Activated CD8-positive, alpha-beta memory T cell treated with anti-CD3 and anti-CD28 coated beads, Interleukin-2, amount 50 U/mL, for 4 hours (primary cell): ENCODE data around the gene PRRX2.
A peak's percentile ranks its signal among the peaks of the same experiment; 100 is the strongest.

Experiments used
- DNase-seq: peaks from one replicate; pipeline ENCODE4 v3.0.0-alpha.2; 2020

Gene PRRX2

DNA sequence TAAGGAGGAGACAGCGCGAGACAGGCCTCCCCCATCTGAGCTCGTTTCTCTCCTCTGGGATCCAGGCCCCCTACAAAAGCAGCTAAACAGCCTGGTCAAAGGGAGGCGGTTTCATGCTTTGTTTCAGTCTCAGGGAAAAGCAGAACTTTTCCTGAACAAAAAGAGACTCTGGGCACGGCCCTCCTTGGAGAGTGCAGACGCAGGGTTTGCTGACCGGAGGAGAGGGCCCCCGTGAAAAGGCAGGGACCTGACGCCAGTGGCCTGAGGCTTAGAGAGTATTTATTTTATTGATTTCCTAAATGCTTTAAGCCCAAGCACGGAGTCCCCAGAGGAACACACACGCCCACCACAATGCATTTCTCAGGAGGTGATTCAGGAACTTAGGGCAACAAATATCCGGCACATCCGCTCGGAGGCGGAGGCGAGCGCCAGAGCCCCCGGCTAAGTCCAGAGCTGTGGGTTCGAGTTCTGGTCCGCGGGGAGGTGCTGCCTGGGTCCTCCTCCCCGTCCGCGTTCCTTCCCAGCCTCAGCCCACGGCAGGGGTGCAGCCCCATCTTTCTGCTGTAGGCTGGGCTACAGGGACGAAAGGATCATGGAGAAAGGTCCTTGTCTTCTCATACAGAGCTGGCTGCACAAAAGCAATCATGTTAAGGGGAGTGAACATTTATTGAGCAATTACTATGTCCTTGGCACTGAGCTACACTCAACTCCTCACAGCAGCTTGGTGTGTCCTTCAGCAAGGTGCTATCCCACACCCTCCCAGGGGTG is 47.4 kb downstream of the PRRX2 start:
- no peak for DNase-seq

DNA sequence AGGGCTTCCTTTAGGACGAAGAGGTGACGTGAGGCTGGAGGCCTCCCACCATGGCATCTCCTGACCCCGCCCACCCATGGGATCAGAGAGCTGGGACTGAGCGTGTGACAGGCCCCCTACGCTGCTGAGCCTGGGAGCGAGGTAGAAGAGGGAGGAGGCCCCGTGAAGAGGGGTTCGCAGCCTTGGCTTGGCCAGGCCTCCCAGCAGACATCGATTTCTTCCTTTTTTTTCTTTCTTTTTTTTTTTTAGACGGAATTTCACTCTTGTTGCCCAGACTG is 47.9 kb downstream of the PRRX2 start:
- DNase-seq: no peak

DNA sequence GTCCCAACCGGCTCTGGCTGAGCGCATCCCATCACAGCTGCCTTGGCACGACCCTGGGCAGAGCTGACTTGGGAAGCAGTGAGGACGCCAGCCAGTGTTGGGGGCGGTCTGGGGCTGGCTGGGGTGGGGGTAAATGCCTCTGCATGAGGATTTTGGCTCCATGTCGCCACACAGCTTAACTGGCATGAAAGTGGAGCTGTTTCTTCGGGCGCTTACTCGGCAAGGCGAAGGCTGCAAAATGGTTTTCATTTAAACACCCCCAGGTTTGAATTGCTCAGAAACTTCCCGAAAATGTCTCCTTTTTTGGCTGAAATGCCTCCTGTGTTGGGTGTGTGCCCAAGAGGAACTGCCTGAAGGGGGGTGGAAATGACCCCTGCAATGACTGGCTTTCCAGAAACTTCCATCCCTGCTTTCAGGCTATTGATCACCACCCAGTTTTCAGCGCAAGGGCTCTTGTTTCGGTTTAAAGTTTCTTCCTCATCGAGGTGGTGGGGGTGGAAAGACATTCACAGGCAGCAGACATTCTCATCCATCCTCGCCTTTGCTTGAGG is 49.1 kb downstream of the PRRX2 start:
- DNase-seq: no peak

DNA sequence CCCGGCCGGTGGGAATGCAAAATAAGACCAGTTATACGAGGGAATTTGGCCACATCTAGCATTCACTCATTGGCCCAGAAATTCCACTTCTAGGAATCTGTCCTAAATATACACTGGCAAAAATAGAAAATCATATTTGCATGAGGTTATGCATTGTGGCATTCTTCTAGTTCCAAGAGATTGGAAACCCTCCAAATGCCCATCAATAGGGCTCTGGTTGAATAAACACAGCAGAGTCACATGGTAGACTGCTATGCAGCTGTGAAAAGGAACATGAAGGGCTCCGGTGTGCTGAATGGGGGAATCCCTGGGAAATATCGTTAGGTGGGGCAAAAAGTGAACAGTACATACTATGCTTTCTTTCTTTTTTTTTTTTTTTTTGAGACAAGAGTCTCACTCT is 50.6 kb downstream of the PRRX2 start:
- DNase-seq: no peak

DNA sequence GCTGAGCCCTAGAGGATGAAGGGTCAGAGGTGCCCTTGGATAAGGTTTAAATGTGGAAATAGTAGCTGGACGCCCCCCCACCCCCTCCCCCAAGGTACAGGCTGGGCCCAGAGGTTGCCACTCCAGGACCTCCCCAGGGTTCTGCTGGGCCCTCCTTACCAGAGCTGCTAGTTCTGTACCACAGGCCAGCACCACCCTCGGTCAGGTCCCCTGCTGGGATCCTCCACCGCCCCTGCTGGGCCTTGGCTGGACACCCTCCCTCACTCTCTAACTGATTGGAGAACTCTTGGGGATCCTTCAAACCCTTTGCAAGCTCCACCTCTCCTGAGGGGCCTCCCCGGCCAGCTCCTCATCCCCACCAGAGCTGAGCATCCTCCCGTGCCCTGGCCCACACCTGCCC is 52.5 kb downstream of the PRRX2 start:
- no peak for DNase-seq

DNA sequence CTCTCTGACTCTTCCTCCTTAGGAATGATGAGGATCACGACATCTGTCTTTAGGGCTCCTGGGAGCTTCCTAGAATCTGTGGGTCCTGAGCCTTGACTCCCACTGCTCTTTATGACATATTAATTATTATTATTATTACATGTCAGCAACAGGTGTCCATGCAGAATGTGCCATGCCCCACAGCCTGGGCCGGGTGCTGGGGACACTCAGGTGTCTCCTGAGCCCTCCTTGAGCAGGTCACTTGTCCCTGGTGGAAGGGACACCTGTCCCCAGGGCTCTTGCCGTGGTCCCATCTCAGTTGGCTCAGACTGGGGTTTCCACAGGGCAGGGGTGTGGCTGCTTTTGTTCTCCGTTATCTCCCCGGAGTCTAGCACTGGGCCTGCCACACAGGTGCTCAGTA is 53.2 kb downstream of the PRRX2 start:
- no peak for DNase-seq

DNA sequence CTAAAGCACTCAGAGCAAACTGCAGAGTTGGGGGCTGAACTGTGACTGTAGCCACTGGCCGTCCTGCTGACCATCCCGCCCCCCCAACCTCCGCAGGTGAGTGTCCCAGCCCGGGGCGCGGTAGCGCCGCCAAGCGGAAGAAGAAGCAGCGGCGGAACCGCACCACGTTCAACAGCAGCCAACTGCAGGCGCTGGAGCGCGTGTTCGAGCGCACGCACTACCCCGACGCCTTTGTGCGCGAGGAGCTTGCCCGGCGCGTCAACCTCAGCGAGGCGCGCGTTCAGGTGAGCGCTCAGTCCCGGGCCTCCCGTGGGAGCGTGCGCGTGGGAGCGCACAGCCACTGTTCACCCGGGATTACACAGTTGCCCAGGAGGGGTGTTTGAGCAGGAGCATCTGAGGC is 53.7 kb downstream of the PRRX2 start:
- DNase-seq: no peak

DNA sequence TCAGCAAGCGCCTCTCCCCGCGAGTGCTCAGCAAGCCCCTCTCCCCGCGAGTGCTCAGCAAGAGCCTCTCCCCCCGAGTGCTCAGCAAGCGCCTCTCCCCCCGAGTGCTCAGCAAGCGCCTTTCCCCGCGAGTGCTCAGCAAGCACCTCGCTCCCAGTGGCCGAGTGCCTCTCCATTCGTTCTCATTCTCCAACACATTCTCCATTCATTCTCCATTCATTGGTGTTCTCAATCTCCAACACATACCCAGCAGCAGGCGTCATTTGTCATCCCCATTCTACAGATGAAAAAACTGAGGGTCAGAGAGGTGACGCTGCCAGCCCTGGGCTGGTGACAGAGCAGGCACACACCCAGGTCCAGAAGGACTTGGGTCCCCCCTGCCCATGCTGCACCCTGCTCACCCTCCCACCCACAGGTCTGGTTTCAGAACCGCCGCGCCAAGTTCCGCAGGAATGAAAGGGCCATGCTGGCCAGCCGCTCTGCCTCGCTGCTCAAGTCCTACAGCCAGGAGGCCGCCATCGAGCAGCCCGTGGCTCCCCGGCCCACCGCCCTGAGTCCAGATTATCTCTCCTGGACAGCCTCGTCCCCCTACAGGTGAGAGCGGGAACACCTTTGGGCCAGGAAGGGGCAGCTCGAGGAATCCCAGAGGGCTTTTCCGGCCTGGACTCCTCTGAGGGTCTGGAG is 54.9 kb downstream of the PRRX2 start:
- DNase-seq: no peak

DNA sequence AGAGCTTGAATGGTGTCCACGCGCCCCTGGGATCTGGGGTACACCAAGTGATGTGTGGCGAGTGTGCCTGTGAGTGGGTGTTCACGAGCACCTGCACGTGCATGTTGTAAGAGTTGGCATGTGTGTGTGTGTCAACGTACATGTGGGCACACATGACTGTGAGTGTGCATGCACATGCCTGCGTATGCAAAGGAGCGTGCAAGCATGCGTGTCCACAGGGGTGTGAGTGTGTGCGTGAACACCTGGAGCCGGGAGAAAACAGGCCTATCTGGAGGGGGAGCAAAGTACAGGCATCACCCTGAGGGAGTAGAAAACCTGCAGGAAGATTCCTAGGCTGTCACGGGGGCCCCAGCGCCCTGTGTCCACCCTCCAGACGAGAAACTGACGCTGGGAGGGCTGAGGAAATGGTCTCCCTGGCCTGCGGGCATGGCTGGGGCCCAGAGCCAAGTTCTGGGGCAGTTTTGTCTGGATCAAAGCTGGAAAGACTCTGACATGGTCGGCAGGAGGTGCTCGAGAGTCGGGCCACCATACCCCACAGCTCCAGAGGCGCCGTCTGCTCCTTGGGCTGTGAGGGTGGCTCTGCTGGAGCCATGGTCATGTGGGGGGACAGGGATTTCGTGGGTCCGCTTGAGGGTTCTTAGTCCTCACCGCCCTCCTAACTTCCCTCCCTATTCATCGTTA is 55.6 kb downstream of the PRRX2 start:
- no peak for DNase-seq

DNA sequence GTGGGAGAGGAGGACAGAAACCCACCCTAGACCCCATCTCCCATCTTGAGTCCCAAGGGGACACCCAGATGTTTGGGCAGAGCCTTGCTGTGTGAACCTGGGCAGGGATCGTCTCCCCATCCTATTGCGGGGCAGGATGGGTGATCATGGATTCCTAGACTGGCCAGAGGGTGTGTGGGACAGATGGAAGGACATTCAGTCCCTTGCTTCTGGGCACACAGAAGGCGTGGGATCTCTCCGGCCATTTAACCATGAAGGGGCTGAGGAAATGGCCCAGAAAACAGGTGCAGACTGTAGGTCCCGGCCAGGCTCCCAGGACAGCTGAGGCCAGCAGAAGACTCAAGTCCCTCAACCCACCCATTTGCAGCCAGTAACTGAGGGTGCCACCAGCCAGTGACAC is 57.5 kb downstream of the PRRX2 start:
- no peak for DNase-seq

DNA sequence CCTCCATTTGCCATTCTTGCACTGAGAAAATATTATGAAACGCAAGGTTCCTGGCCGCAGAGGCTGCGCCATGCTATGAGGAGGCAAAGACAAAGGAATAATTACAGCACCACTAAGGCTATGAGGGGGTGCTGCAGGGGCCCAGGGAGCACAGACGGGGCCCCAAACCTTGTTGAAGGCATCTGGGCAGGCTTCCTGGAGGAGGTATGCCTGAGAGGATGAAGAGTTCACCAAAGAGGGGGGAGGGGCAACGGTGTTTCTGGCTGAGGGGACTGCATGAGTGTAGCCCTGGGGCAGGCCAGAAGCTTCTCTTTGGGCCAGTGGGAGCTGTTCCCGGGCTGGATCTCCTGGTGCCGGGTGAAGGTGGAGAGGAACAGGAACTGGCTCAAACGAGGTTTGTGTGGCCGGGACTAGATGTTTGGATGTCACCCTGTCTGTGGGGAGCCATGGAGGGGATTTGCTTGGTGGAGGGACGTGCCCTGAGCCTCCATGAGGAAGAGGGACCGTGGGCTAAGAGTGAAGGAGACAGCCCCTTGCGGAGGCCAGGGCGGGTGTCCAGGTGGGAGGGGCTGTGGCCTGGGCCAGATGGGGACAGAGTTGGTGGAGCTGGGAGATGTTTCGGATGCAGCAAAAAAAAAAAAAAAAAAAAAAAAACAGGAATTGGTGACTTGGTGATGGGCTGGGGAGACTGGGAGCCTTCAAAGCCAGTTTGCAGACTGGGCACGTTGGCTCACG is 59.2 kb downstream of the PRRX2 start:
- DNase-seq: no peak

DNA sequence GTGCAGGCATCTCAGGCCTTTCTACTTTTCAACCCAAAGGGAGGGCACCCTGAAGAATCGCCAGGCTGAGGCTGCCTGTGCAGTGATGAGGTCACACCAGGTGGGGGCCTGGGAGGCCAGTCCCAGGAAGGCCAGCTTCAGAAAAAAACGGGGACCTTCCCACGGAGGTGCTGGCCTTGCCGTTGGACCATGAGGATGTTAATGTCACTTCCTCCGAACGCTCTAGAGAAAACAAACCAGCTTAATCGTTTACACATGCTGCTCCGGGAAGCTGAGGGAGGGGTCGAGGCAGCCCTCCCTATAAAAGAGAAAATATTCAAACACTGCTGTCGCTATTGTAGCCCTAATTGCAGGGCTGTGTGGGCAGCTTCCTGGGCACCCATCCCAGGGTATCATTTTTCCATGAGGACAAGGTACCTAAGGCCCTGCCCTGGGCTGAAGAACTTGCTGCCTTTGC is 60.4 kb downstream of the PRRX2 start:
- DNase-seq: no peak

DNA sequence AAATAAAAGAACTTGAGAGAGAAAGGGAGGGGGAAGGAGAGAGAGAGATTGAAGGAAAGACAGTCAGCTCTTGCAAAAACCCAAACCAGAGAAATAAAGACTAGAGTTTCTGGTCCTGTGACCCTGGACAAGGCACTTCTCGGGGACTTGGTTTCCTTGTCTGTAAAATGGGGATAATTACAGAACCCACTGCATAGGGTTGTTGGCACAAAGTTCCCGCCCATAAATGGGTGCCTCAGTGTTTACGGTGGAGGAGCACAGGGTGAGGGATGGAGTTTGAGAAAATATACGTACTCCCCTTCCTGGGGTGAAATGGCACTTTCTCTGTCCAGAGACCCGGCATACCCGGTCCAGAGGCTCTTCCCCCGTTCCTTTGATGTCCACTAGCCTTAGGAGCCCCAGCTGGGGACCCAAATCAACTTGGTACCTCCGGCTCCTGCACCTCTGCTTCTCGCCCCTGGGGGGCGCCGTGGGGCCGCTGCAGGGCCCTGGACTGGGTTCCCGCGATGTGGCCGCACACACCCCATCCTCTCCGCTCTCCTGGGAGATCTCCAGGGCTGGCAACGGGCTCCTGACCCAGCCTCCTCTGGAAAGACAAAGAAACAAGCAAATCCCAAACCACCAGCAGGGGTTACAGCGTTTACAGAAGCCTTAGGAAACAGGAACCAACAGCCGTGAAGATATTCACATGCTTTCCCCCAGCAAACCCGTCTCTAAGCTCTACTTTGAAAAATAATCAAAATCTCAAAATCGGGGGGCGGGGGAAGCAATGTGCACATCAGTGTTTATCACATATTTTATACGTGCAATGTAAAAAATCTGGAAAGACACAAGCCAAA is 61.1 kb downstream of the PRRX2 start:
- peak; percentile 61 for DNase-seq

DNA sequence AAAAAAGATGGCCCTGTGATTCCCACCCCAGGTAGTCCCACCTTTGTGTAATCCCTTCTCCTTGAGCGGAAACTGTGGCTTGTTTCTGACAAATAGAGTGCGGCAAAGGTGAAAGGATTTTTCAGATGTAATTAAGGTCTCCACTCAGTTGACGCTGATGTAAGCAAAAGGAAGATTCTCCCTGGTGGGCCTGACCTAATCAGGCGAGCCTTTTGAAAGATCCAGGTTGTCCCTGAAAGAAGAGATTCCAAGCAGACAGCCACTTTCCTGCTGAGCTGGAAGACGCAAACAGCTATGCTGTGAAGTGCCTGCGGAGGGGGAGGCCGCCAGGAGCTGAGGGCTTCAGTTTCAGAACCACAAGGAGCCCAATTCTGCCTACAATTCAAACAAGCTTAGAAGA is 63.3 kb downstream of the PRRX2 start:
- no peak for DNase-seq

DNA sequence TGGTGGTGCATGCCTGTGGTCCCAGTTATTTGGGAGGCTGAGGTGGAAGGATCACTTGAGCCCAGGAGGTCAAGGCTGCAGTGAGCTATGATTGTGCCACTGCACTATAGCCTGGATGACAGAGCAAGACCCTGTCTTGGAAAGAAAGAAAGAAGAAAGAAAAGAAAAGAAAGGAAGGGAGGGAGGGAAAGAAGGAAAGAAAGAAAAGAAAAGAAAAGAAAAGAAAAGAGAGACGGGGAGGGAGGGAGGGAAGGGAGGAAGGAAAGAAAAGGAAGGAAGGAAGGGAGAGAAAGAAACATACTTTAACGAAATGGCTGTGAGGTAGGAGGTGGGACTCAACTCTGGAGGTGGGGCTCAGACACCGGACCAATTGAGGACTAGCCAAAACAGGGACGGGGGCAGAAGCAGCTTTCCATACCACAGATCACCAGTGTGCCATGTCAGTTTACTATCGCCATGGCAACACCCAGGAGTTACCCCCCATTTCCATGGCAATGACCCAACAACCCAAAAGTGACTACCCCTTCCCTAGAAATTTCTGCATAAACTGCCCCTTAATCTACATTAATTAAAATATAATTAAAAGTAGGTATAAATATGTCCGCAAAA is 66.1 kb downstream of the PRRX2 start:
- no peak for DNase-seq

DNA sequence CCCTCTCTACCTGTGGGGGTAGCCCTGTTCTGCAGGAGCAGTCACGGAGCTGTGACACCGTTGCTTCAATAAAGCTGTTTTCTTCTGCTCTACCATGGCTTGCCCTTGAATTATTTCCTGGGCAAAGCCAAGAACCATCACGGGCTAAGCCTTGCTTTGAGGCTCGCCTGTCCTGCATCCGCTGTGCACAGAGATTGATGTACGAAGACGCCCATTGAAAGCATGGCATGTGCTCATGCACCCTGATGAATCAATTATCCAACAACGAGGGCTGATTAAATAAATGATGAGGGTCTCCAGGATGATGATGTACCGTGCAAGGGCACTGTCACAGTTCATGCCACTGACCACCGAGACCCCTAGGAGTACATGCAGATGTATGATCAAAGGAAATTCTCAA is 66.7 kb downstream of the PRRX2 start:
- DNase-seq: no peak

DNA sequence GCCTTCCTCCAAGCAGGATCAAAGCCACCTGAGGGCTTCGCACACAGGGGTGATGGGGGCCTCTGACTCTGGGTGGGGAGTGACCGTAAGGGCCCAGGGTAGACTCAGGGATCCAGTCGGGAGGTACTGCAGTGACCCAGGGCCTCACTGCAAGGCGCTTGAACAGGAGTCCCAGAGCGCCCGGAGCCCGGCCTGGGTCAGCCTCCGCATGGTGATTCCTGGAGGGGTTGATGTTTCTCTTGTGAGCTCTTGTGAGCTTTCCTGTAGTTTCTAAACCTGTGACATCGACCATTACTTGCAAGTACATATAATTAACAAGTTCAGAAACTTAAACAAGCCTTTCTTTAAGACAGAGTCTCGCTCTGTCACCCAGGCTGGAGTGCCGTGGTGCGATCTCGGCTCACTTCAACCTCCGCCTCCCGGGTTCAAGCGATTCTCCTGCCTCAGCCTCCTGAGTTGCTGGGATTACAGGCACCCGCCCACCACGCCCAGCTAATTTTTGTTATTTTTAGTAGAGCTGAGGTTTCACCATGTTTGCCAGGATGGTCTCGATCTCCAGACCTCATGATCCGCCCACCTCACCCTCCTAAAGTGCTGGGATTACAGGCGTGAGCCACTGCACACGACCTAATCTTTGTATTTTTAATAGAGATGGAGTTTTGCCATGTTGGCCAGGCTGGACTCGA is 67.6 kb downstream of the PRRX2 start:
- DNase-seq: no peak

DNA sequence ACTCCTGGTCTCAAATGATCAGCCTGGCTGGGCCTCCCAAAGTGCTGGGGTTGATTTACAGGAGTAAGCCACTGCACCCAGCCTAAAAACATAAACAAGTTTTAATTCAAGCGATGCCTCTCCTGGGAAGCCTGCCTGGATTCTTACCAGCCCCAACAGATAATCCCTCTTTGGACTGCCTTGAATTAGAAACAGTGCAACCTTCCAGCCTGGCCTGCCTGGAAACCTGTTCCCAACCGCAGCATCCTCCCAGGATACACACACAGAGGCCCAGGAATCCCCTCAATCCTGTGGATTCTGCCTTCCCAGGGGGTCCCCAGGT is 68.1 kb downstream of the PRRX2 start:
- DNase-seq: no peak

DNA sequence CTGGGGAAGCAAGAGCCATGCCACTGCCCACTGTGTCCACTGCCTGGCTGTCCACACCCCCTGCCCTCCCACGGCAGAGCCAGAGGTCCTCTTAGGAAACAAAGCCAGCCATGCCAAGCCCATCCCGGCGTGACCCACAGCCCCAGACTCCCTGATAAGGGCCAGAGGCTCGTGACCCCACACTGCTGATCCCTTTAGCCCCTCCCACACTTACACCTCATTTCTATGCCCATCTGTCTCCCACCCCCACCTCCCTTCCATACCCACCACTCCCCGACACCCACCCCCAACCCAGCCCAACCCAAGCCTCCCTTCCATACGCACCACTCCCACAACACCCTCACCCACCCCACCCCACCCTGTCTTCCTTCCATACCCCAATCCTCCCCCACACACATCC is 70.1 kb downstream of the PRRX2 start:
- DNase-seq: no peak

DNA sequence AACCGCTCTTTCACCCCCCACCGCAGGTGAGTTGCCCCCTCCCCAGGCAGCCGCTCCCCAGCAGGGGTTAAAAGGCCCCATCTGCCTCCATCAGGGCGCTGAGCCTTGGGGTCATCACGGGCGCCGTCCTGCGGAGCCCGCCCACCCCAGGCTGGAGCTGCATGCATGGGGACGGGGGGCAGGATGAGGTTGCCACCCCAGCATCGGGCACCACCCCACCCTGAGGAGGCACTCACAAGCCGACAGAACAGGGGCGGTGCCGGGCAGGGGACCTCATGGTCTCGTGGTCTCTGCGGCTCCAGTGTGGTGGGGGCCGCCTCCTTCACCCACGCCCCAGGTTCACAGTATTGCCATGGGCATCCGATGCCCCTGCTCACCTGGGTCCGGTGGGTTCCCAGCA is 70.9 kb downstream of the PRRX2 start:
- no peak for DNase-seq

DNA sequence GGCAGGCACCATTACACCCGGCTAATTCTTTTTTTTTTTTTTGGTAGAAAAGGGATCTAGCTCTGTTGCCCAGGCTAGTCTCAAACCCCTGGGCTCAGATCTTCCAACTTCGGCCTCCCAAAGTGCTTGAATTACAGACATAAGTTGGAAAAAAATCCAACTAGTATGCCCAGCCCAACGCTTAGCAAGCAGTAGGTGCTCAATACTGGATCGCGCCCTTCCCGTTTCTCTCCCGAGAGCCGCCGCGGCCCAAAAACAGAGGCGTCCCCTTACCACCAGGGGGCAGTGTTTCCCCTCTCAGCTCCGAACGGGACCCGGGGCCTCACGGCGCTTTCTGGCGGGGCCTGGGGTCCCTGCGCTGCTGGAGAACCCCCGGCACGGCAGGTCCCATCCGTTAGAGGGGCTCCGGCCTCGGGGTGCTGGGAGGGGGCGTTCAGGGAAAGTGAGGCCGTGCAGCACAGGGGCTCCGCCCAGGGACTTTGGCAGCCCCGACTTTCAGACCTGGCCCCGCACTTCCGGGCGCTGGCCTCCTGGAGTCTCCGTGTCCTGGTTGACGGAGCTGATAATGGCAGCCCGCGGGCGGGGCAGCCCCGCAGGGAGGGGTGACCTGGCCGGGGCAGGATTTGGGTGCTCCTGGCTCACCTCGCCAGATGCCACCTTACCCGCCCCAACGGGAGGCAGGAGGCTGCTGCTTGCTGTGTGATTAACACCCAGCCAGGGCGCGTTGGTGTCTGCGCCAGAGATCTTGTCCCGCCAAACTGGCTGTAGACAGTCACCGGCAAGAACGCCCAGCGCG is 72.2 kb downstream of the PRRX2 start:
- peak; percentile 86 for DNase-seq
